Testis (tissue), 3 donors: Measurements from ENCODE around the gene BLACAT1. TPM values are rescaled to one million over a fixed set of nuclear protein-coding genes. Genes with fewer than 3 reads are reported as not detected.
"Not testable (repeated sequence)": the region's sequence is repeated elsewhere in the genome, so short reads cannot be mapped to it uniquely, and the experiment has no call there.

Source experiments
- DNase-seq: peaks from one replicate; pipeline ENCODE4 v3.0.0-alpha.2; 2019
- H3K27ac ChIP-seq, 2 donors: fragments of 200-600 bp; sonication (generic); one replicate each; pipeline ENCODE4 v1.5.1; 2019
- H3K27me3 ChIP-seq: fragments of 200-600 bp; sonication (generic); one replicate; pipeline ENCODE4 v1.5.1; 2019
- H3K36me3 ChIP-seq: fragments of 200-600 bp; sonication (generic); one replicate; pipeline ENCODE4 v1.5.1; 2017; ENCODE audit warnings: low read depth; ENCODE audit errors: missing control alignments
- H3K4me1 ChIP-seq: fragments of 200-600 bp; sonication (generic); one replicate; pipeline ENCODE4 v1.5.1; 2019
- H3K4me3 ChIP-seq, 2 donors: fragments of 200-600 bp; sonication (generic); one replicate each; pipeline ENCODE4 v1.5.1; 2017 to 2019
- H3K9me3 ChIP-seq: fragments of 200-600 bp; sonication (generic); one replicate; pipeline ENCODE4 v1.5.1; 2017
- POLR2A ChIP-seq: fragments of 450-650 bp; IDR thresholded peaks from one replicate; pipeline ENCODE4 v1.6.1; 2017; ENCODE audit warnings: antibody characterized with exemption, mild to moderate bottlenecking, moderate library complexity
- WGBS, 2 donors: methylation state at CpG; one replicate each; pipeline ENCODE4 v1.1.5; 2018; 5-methylcytosine and 5-hydroxymethylcytosine counted together
- intact Hi-C: fragments of 100-400 bp; cut with DNase I; formaldehyde crosslinking; loops from one replicate; pipeline ENCODE4 v1.15.1; 2023; ENCODE audit warnings: low total_unique reads
- microRNA counts, 2 donors: library from miRNA; unstranded; fragments of <30 nt; microRNA quantifications; one replicate each; lab custom pipeline; 2016
- microRNA-seq, 2 donors: library from miRNA; unstranded; fragments of <30 nt; microRNA quantifications; one replicate each; pipeline ENCODE4, GENCODE V29; 2016; ENCODE audit warnings: borderline number of aligned reads in 2 of 2, borderline replicate concordance in 1 of 2
- polyA plus RNA-seq: library from polyadenylated mRNA; stranded (reverse); fragments of 350-450 nt; fragmentation: Illumina TruSeq; extraction: RNeasy Lipid Tissue Mini Kit (QIAGEN cat#74804); gene quantifications from one replicate; pipeline ENCODE4 v1.2.3, GENCODE V29; 2014; ENCODE audit warnings: low read depth, low replicate concordance; ENCODE audit not compliant: insufficient read depth
- small RNA-seq, 2 donors: library from RNA; depleted of rRNA; stranded (forward); fragments of <200 nt; gene quantifications; one replicate each; pipeline ENCODE3, GENCODE V24; 2016
- total RNA-seq, 2 donors: library from RNA; depleted of rRNA; stranded (reverse); fragments of >200 nt; gene quantifications; one replicate each; pipeline ENCODE4 v1.2.3, GENCODE V29; 2016
- TF ChIP-seq, protein P1 (sequence below), 3 experiments: fragments of 450-650 bp in 2 of 3; fragments of 200-600 bp in 1 of 3; sonication (generic) in 1 of 3; IDR thresholded peaks; one replicate each; pipeline ENCODE4 v1.5.1; 2016 to 2019; ENCODE audit warnings: antibody characterized with exemption in 3 of 3, mild to moderate bottlenecking in 2 of 3, moderate library complexity in 1 of 3

BLACAT1 gene
- total and polyA plus RNA-seq, 3 donors from 2014 or later = 5.9 to 15.5 (median 14.4) TPM

DNA sequence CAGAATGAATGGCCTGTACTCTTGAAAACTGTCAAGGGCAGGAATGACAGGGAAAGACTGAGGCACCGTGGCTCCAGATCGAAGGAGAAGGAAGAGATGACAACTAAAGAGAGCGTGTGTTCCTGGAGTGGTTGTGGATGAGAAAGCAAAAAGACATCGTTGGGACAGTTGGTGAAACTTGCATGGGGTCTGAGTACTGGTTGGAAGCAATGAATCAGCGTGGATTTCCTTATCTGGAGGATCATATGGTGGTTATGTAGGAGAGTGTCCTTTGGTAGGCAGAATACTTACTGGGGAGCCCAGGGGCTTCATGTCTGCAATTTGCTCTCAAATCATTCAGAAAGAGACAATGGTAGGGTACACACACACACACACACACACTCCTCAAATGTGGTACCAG, 47.9 kb downstream of the BLACAT1 start:
- H3K27me3 ChIP-seq = no peaks in the 10 kb centered on the region
- H3K27ac ChIP-seq = no peak overlapping the region
- DNase-seq = no peak
- H3K4me3 ChIP-seq = no peak overlapping the region
- 93 to 95% methylated on average over 5 of the region's 5 CpGs for WGBS, 2 donors
- no peaks in the 10 kb centered on the region for H3K4me1 ChIP-seq
- H3K9me3 ChIP-seq = no peaks in the 10 kb centered on the region
- no peaks in the 10 kb centered on the region for H3K36me3 ChIP-seq
- no peak for TF ChIP-seq POLR2A
- TF ChIP-seq, protein P1, sequence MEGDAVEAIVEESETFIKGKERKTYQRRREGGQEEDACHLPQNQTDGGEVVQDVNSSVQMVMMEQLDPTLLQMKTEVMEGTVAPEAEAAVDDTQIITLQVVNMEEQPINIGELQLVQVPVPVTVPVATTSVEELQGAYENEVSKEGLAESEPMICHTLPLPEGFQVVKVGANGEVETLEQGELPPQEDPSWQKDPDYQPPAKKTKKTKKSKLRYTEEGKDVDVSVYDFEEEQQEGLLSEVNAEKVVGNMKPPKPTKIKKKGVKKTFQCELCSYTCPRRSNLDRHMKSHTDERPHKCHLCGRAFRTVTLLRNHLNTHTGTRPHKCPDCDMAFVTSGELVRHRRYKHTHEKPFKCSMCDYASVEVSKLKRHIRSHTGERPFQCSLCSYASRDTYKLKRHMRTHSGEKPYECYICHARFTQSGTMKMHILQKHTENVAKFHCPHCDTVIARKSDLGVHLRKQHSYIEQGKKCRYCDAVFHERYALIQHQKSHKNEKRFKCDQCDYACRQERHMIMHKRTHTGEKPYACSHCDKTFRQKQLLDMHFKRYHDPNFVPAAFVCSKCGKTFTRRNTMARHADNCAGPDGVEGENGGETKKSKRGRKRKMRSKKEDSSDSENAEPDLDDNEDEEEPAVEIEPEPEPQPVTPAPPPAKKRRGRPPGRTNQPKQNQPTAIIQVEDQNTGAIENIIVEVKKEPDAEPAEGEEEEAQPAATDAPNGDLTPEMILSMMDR (IDR thresholded peaks at IDR 0.05) = no peak
- intact Hi-C loops = no loop called here

GRCh38 chr1:205406252-205406651, 49.6 kb downstream of the BLACAT1 start:
- DNase-seq, H3K36me3 ChIP-seq, H3K27me3 ChIP-seq, H3K4me3 ChIP-seq, H3K4me1 ChIP-seq, H3K9me3 ChIP-seq, H3K27ac ChIP-seq, intact Hi-C loops: not testable (repeated sequence)
- WGBS, 2 donors = 90 to 95% methylated on average over 2 to 7 of the region's 12 CpGs

MicroRNAs encoded within 50 kb of the gene (microRNA counts, 767-probe panel; counts per million panel counts)
- 8,185 to 8,494 counts per million in 2 donors for microRNA hsa-miR-135b-5p (lab: Ali Mortazavi, UCI)

Small RNA genes lying within 50 kb of the gene (microRNA-seq; reads per million reads assigned to microRNA genes)
- 807 to 844 reads per million in 2 donors for gene MIR135B

Small RNA genes lying within 50 kb of the gene (small RNA-seq; reads per million reads assigned to genes)
- gene MIR135B = 1.7 to 2.6 reads per million in 2 donors

Other genes with a start within 250 kb of the BLACAT1 start
- gene DSTYK, start 244.3 kb downstream of the BLACAT1 start, total RNA-seq = 10 to 100 TPM; 15.2 to 17.2 TPM
- 15.4 TPM for gene DSTYK, start 244.3 kb downstream of the BLACAT1 start, polyA plus RNA-seq
- gene TMCC2, start 228.1 kb downstream of the BLACAT1 start, total RNA-seq = 10 to 100 TPM; 12.1 to 14.7 TPM
- 8.5 TPM for gene TMCC2, start 228.1 kb downstream of the BLACAT1 start, polyA plus RNA-seq
- 10 to 100 TPM; 13.4 to 19.6 TPM for gene NUAK2, start 134.3 kb downstream of the BLACAT1 start, total RNA-seq
- gene NUAK2, start 134.3 kb downstream of the BLACAT1 start, polyA plus RNA-seq = 7.2 TPM
- gene KLHDC8A, start 99.1 kb downstream of the BLACAT1 start, total RNA-seq = 10 to 100 TPM; 11.7 to 12.9 TPM
- 10.5 TPM for gene KLHDC8A, start 99.1 kb downstream of the BLACAT1 start, polyA plus RNA-seq
- gene LEMD1, start 34.0 kb downstream of the BLACAT1 start, total RNA-seq = 10 to 100 TPM; 35.2 to 71.1 TPM
- gene LEMD1, start 34.0 kb downstream of the BLACAT1 start, polyA plus RNA-seq = 83.2 TPM
- gene CDK18, start 48.6 kb upstream of the BLACAT1 start, total RNA-seq = 1 to 10 TPM; 6.5 to 8.5 TPM
- gene CDK18, start 48.6 kb upstream of the BLACAT1 start, polyA plus RNA-seq = 9.2 TPM
- gene ELK4, start 176.0 kb upstream of the BLACAT1 start, total RNA-seq = 10 to 100 TPM; 20.5 to 25.4 TPM
- 20.4 TPM for gene ELK4, start 176.0 kb upstream of the BLACAT1 start, polyA plus RNA-seq
- gene SLC45A3, start 224.5 kb upstream of the BLACAT1 start, total RNA-seq = 1 to 10 TPM; 7.3 to 8.9 TPM
- 4.5 TPM for gene SLC45A3, start 224.5 kb upstream of the BLACAT1 start, polyA plus RNA-seq